OCI-LY7 (cell line): ENCODE measurements around the gene PRKN.

Source experiments
- EZH2phosphoT487 ChIP-seq: fragments of 200-600 bp; sonication (generic); IDR thresholded peaks from 2 replicates; pipeline ENCODE4 v1.6.1; 2018; ENCODE audit warnings: low read depth, borderline replicate concordance, mild to moderate bottlenecking, mixed run types, antibody characterized with exemption, low read length, moderate library complexity, mixed read lengths
- TF ChIP-seq, protein P1 (sequence below): fragments of 200-600 bp; sonication (generic); conservative IDR thresholded peaks from 2 replicates; pipeline ENCODE4 v1.5.1; 2014; ENCODE audit warnings: mild to moderate bottlenecking, antibody characterized with exemption, low read length, moderate library complexity, mixed read lengths

DNA sequence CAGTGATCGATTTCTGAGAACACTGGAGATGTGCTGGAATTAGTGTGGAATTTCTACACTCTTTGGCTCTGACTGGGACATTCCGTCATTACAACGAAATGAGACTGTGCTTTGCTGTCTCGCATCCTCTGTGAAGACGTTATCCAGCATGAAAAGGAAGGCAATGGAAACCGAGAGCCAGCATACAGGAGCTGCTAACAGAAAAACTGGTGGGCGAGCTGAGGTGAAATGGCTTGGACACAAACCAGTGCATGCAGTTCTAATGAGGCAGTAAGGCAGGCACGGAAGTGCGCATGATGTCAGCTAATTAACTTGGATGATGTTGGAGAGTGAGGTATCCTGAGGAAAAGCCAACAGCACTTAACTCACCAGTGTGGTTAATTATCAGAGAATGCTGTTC, 1250.9 kb downstream of the PRKN start:
- TF ChIP-seq, protein P1, sequence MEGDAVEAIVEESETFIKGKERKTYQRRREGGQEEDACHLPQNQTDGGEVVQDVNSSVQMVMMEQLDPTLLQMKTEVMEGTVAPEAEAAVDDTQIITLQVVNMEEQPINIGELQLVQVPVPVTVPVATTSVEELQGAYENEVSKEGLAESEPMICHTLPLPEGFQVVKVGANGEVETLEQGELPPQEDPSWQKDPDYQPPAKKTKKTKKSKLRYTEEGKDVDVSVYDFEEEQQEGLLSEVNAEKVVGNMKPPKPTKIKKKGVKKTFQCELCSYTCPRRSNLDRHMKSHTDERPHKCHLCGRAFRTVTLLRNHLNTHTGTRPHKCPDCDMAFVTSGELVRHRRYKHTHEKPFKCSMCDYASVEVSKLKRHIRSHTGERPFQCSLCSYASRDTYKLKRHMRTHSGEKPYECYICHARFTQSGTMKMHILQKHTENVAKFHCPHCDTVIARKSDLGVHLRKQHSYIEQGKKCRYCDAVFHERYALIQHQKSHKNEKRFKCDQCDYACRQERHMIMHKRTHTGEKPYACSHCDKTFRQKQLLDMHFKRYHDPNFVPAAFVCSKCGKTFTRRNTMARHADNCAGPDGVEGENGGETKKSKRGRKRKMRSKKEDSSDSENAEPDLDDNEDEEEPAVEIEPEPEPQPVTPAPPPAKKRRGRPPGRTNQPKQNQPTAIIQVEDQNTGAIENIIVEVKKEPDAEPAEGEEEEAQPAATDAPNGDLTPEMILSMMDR = no peak
- TF ChIP-seq EZH2phosphoT487 = no peak
